A673 (cell line): Measurements from ENCODE around the gene CDYL2. TPM values are rescaled to one million over a fixed set of nuclear protein-coding genes. Genes with fewer than 3 reads are reported as not detected.

ENCODE experiments used
- BruUV-seq: library from RNA; stranded (reverse); fragments of 400-500 nt; replicated peaks from 2 replicates; lab custom pipeline; 2021; lab: Mats Ljungman, UMichigan
- CTCF ChIA-PET: fragments of 300-600 bp; sonication (Branson Sonifier 250); formaldehyde crosslinking; loops from one replicate; lab custom pipeline; 2022; ENCODE audit warnings: antibody characterized with exemption; lab: Charles Lee
- POLR2A ChIA-PET: fragments of 300-600 bp; sonication (Branson Sonifier 250); formaldehyde crosslinking; loops from one replicate; lab custom pipeline; 2022; ENCODE audit warnings: antibody characterized with exemption; ENCODE audit not compliant: low non-redundant PET; lab: Charles Lee
- DNase-seq: peaks from one replicate; pipeline ENCODE4 v3.0.0-alpha.2; 2015; ENCODE audit warnings: low spot score
- H3K27ac ChIP-seq: fragments of 200-600 bp; sonication (generic); 2 replicates; pipeline ENCODE4 v1.5.1; 2016; ENCODE audit warnings: mixed run types, low read depth, mild to moderate bottlenecking, mixed read lengths, antibody characterized with exemption, low read length; ENCODE audit not compliant: poor library complexity, severe bottlenecking
- H3K27me3 ChIP-seq: fragments of 200-600 bp; sonication (generic); replicated peaks from 2 replicates; pipeline ENCODE4 v1.6.1; 2017; ENCODE audit warnings: mixed run types, low read depth, mild to moderate bottlenecking, mixed read lengths, antibody characterized with exemption, low read length; ENCODE audit not compliant: insufficient read depth, poor library complexity
- H3K36me3 ChIP-seq: fragments of 200-600 bp; sonication (generic); 2 replicates; pipeline ENCODE4 v1.6.1; 2016; ENCODE audit warnings: mixed run types, mild to moderate bottlenecking, mixed read lengths, antibody characterized with exemption, low read length; ENCODE audit not compliant: insufficient read depth, poor library complexity, severe bottlenecking
- H3K4me1 ChIP-seq: fragments of 200-600 bp; sonication (generic); 2 replicates; pipeline ENCODE4 v1.6.1; 2017; ENCODE audit warnings: mixed run types, mild to moderate bottlenecking, mixed read lengths, antibody characterized with exemption, low read length; ENCODE audit not compliant: insufficient read depth, poor library complexity, severe bottlenecking
- H3K4me3 ChIP-seq: fragments of 200-600 bp; sonication (generic); 2 replicates; pipeline ENCODE4 v1.5.1; 2016; ENCODE audit warnings: low read depth, mixed run types, mild to moderate bottlenecking, mixed read lengths, low read length; ENCODE audit not compliant: poor library complexity, severe bottlenecking
- H3K9me3 ChIP-seq: fragments of 200-600 bp; sonication (generic); 2 replicates; pipeline ENCODE4 v1.6.1; 2016; ENCODE audit warnings: mixed run types, low read depth, mild to moderate bottlenecking, mixed read lengths, antibody characterized with exemption, low read length; ENCODE audit not compliant: poor library complexity, severe bottlenecking
- CTCF ChIP-seq: fragments of 300-800, 200-600 bp; sonication (generic); conservative IDR thresholded peaks from 2 replicates; pipeline ENCODE4 v1.5.1; 2017; ENCODE audit warnings: low read depth, mild to moderate bottlenecking, antibody characterized with exemption, low read length, moderate library complexity, mixed read lengths
- EZH2 ChIP-seq: fragments of 200-600 bp; sonication (generic); IDR thresholded peaks from 2 replicates; pipeline ENCODE4 v1.6.1; 2017; ENCODE audit warnings: borderline replicate concordance, low read depth, mild to moderate bottlenecking, mixed read lengths, antibody characterized with exemption, low read length; ENCODE audit not compliant: poor library complexity, severe bottlenecking
- intact Hi-C: fragments of 100-400 bp; cut with micrococcal nuclease; formaldehyde crosslinking; loops from one replicate; pipeline ENCODE4 v1.10.0; 2022; ENCODE audit not compliant: unreplicated experiment
- total RNA-seq: library from RNA; stranded (reverse); gene quantifications from 2 replicates; pipeline ENCODE4 v1.2.3, GENCODE V29; 2021

Gene CDYL2
- total RNA-seq, 1 experiment from 2014 or later = 0.64 TPM

- DNase-seq = no peak
- H3K27ac ChIP-seq = no peak overlapping the region
- no peaks in the 10 kb centered on the region for H3K4me1 ChIP-seq
- CTCF ChIA-PET = no interaction called here
- POLR2A ChIA-PET = no interaction called here
- H3K9me3 ChIP-seq = no peaks in the 10 kb centered on the region
- no peak for TF ChIP-seq EZH2
- TF ChIP-seq CTCF = no peak
- no TSS peak for BruUV-seq
- H3K4me3 ChIP-seq = no peak overlapping the region
- H3K36me3 ChIP-seq = no peaks in the 10 kb centered on the region
- intact Hi-C loops = no loop called here
- H3K27me3 ChIP-seq = no peaks in the 10 kb centered on the region
Observed at GRCh38 chr16:80681436-80681835, 123.0 kb downstream of the CDYL2 start.

DNA sequence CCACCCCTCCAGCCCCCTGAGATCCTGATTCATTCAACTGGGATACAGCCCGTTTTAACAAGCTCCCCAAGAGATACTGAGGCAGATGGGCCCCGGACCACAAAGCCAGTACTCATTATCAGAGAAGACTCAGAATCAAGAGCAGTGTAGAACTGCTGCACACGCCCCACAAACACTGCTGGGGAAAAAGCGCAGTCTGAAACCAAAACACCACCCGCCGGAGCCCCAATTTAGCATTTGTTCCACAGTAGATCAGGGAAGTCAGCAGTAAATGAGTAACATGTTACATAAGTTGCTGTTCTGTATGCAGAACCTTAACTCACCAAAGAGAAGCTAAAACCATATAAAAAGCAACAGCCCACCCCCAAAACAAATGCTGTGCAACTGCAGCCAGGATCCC lies 123.6 kb downstream of the CDYL2 start:
- no peak for TF ChIP-seq CTCF
- TF ChIP-seq EZH2 = no peak
- CTCF ChIA-PET = no interaction called here
- H3K27ac ChIP-seq = no peak overlapping the region
- no peaks in the 10 kb centered on the region for H3K4me1 ChIP-seq
- intact Hi-C loops = no loop called here
- no peaks in the 10 kb centered on the region for H3K9me3 ChIP-seq
- no peak for DNase-seq
- no TSS peak for BruUV-seq
- POLR2A ChIA-PET = no interaction called here
- H3K36me3 ChIP-seq = no peaks in the 10 kb centered on the region
- no peak overlapping the region for H3K4me3 ChIP-seq
- H3K27me3 ChIP-seq = no peaks in the 10 kb centered on the region

GRCh38 chr16:80680046-80680445 lies 124.4 kb downstream of the CDYL2 start:
- POLR2A ChIA-PET = no interaction called here
- no TSS peak for BruUV-seq
- intact Hi-C loops = no loop called here

More at GRCh38 chr16:80680046-80680445, 124.4 kb downstream of the CDYL2 start:
- TF ChIP-seq CTCF = no peak
- no peak for TF ChIP-seq EZH2
- Histone ChIP-seq H3K27me3 (no peaks in the 10 kb centered on the region), H3K9me3 (no peaks in the 10 kb centered on the region), H3K36me3 (no peaks in the 10 kb centered on the region), H3K4me3 (no peak overlapping the region), H3K27ac (no peak overlapping the region), H3K4me1 (no peaks in the 10 kb centered on the region)
- no peak for DNase-seq
- CTCF ChIA-PET = no interaction called here
